Body of pancreas (tissue), 4 donors: ENCODE results near the gene PTPRA. TPM values are rescaled to one million over a fixed set of nuclear protein-coding genes. Genes with fewer than 3 reads are reported as not detected.

Experiments
- ATAC-seq: fragments of 150-250 bp; one replicate; pipeline ENCODE4 v1.9.1; 2016
- DNase-seq, 4 donors: peaks; one replicate each; pipeline ENCODE4 v3.0.0-alpha.2; 2019
- H3K27ac ChIP-seq, 4 donors: fragments of 200-600 bp; sonication (generic); 1 replicate in 3 of 4; 2 replicates in 1 of 4; pipeline versions ENCODE4 v1.5.1 to v1.6.1; 2016 to 2019; ENCODE audit warnings: mild to moderate bottlenecking in 1 of 4, mixed read lengths in 1 of 4, moderate library complexity in 1 of 4
- H3K27me3 ChIP-seq, 2 donors: fragments of 200-600 bp; sonication (generic); one replicate each; pipeline ENCODE4 v1.6.0; 2016; ENCODE audit warnings: mild to moderate bottlenecking in 1 of 2
- H3K36me3 ChIP-seq, 2 donors: fragments of 200-600 bp; sonication (generic); replicated peaks in 1 of 2; 2 replicates each; pipeline ENCODE4 v1.5.1; 2016; ENCODE audit warnings: low read depth in 2 of 2; ENCODE audit not compliant: insufficient read depth in 1 of 2
- H3K4me1 ChIP-seq: fragments of 200-600 bp; sonication (generic); one replicate; pipeline ENCODE4 v1.6.0; 2016
- H3K4me3 ChIP-seq, 2 donors: fragments of 200-600 bp; sonication (generic); 1 replicate in 1 of 2; 2 replicates in 1 of 2; pipeline ENCODE4 v1.5.1; 2016 to 2019
- H3K9me3 ChIP-seq, 3 donors: fragments of 200-600 bp; sonication (generic); 1 replicate in 2 of 3; 2 replicates in 1 of 3; pipeline ENCODE4 v1.5.1; 2016
- CTCF ChIP-seq, 7 experiments: fragments of 450-650 bp in 4 of 7; fragments of 200-600 bp in 3 of 7; sonication (generic) in 3 of 7; IDR thresholded peaks; one replicate each; pipeline ENCODE4 v1.5.1; 2016 to 2019; ENCODE audit warnings: antibody characterized with exemption in 7 of 7
- POLR2A ChIP-seq, 3 donors: fragments of 450-650 bp; IDR thresholded peaks; one replicate each; pipeline ENCODE4 v1.6.1; 2016; ENCODE audit warnings: antibody characterized with exemption in 3 of 3, mild to moderate bottlenecking in 2 of 3
- WGBS, 2 donors: methylation state at CpG; one replicate each; pipeline ENCODE4 v1.1.5; 2017; 5-methylcytosine and 5-hydroxymethylcytosine counted together
- intact Hi-C: fragments of 100-400 bp; cut with DNase I; formaldehyde crosslinking; loops from one replicate; pipeline ENCODE4 v1.15.1; 2023
- total RNA-seq, 2 donors: library from RNA; depleted of rRNA; stranded (reverse); fragments of >200 nt; gene quantifications; one replicate each; pipeline ENCODE4 v1.1.0, GENCODE V29; 2016

PTPRA gene
- total RNA-seq, 2 donors from 2014 or later, result 22.3 to 24.1 TPM

GRCh38 chr20:2973574-2973973 is 100.3 kb downstream of the PTPRA start:
- H3K4me1 ChIP-seq, result no peaks in the 10 kb centered on the region
- no peaks in the 10 kb centered on the region for H3K36me3 ChIP-seq
- TF ChIP-seq CTCF (IDR thresholded peaks at IDR 0.05) (no peak), POLR2A (IDR thresholded peaks at IDR 0.05) (no peak)
- intact Hi-C loops, result no loop called here
- no peak overlapping the region for H3K4me3 ChIP-seq
- WGBS, 2 donors, result 90 to 94% methylated on average over 3 of the region's 3 CpGs
- H3K27me3 ChIP-seq, result no peaks in the 10 kb centered on the region
- no peaks in the 10 kb centered on the region for H3K9me3 ChIP-seq
- no peak for ATAC-seq
- no peak for DNase-seq
- no peak overlapping the region for H3K27ac ChIP-seq

GRCh38 chr20:2978519-2978918 is 105.2 kb downstream of the PTPRA start:
- Histone ChIP-seq H3K9me3 (no peaks in the 10 kb centered on the region), H3K4me3 (no peak overlapping the region), H3K27me3 (no peaks in the 10 kb centered on the region), H3K36me3 (no peaks in the 10 kb centered on the region), H3K27ac (no peak overlapping the region), H3K4me1 (no peaks in the 10 kb centered on the region)
- ATAC-seq (no peak), DNase-seq (no peak)
- intact Hi-C loops, result no loop called here
- WGBS, 2 donors, result 76 to 80% methylated on average over 4 of the region's 4 CpGs
- TF ChIP-seq POLR2A (IDR thresholded peaks at IDR 0.05), result no peak
- no peak for TF ChIP-seq CTCF (IDR thresholded peaks at IDR 0.05)

- Histone ChIP-seq H3K9me3 (no peaks in the 10 kb centered on the region), H3K4me3 (no peak overlapping the region), H3K27ac (no peak overlapping the region), H3K4me1 (no peaks in the 10 kb centered on the region), H3K27me3 (no peaks in the 10 kb centered on the region), H3K36me3 (no peaks in the 10 kb centered on the region)
- intact Hi-C loops, result no loop called here
- no peak for ATAC-seq
- WGBS, 2 donors, result 61 to 64% methylated on average over 3 of the region's 3 CpGs
- no peak for DNase-seq
- TF ChIP-seq CTCF (IDR thresholded peaks at IDR 0.05) (no peak), POLR2A (IDR thresholded peaks at IDR 0.05) (no peak)
Measured at GRCh38 chr20:2981646-2982045, 108.4 kb downstream of the PTPRA start.

- Histone ChIP-seq H3K9me3 (no peaks in the 10 kb centered on the region), H3K4me1 (no peaks in the 10 kb centered on the region), H3K36me3 (peaks cover 0 to 1% of the 10 kb centered on the region in 2 donors), H3K27me3 (no peaks in the 10 kb centered on the region), H3K4me3 (no peak overlapping the region), H3K27ac (no peak overlapping the region)
- TF ChIP-seq POLR2A (IDR thresholded peaks at IDR 0.05), result no peak
- TF ChIP-seq CTCF (IDR thresholded peaks at IDR 0.05), result no peak
- no peak for DNase-seq
- intact Hi-C loops, result no loop called here
- ATAC-seq, result no peak
Measured at GRCh38 chr20:2983508-2983907, 110.2 kb downstream of the PTPRA start.

- Histone ChIP-seq H3K27me3 (no peaks in the 10 kb centered on the region), H3K4me1 (no peaks in the 10 kb centered on the region), H3K9me3 (no peaks in the 10 kb centered on the region), H3K36me3 (peaks cover 0 to 4% of the 10 kb centered on the region in 2 donors), H3K27ac (no peak overlapping the region), H3K4me3 (no peak overlapping the region)
- DNase-seq (no peak), ATAC-seq (no peak)
- TF ChIP-seq POLR2A (IDR thresholded peaks at IDR 0.05) (no peak), CTCF (IDR thresholded peaks at IDR 0.05) (no peak)
- 82 to 85% methylated on average over 4 of the region's 4 CpGs for WGBS, 2 donors
- intact Hi-C loops, result no loop called here
Measured at GRCh38 chr20:2984028-2984501, 110.8 kb downstream of the PTPRA start.
